AG04450 (cell line): ENCODE results near the gene GPBP1. TPM values are rescaled to one million over a fixed set of nuclear protein-coding genes. Genes with fewer than 3 reads are reported as not detected.
"Not testable (repeated sequence)": the region's sequence is repeated elsewhere in the genome, so short reads cannot be mapped to it uniquely, and the experiment has no call there.

Experiments
- CTCF ChIA-PET: fragments of 300-600, 350-600 bp; formaldehyde crosslinking; extraction: SDS; loops from one replicate; lab custom pipeline; 2022; ENCODE audit warnings: antibody characterized with exemption, inconsistent platforms; lab: Charles Lee
- POLR2A ChIA-PET: fragments of 350-600 bp; formaldehyde crosslinking; extraction: SDS; loops from one replicate; lab custom pipeline; 2021; ENCODE audit warnings: antibody characterized with exemption, inconsistent platforms; lab: Yijun Ruan, JAX
- DNase-seq: peaks from one replicate; pipeline ENCODE4 v3.0.0-alpha.2; 2011; ENCODE audit warnings: low read depth, low spot score
- H3K27ac ChIP-seq: one replicate; pipeline ENCODE4 v1.5.1; 2012; ENCODE audit warnings: low read depth, low read length, control low read depth
- H3K27me3 ChIP-seq: one replicate; pipeline ENCODE4 v1.6.0; 2012; ENCODE audit warnings: low read length; ENCODE audit not compliant: control insufficient read depth, insufficient read depth
- H3K4me3 ChIP-seq: 2 replicates; pipeline ENCODE4 v1.5.1; 2011; ENCODE audit warnings: mild to moderate bottlenecking, low read depth, low read length, control low read depth
- H3K9me3 ChIP-seq: 2 replicates; pipeline ENCODE4 v1.5.1; 2012; ENCODE audit warnings: low read length; ENCODE audit not compliant: control insufficient read depth, insufficient read depth
- polyA plus RNA-seq: library from polyadenylated mRNA; depleted of rRNA; stranded (reverse); fragments of >200 nt; gene quantifications from 2 replicates; pipeline ENCODE4 v1.2.3, GENCODE V29; 2011; rRNA removed
- small RNA-seq: library from RNA; depleted of rRNA; stranded (forward); fragments of <200 nt; gene quantifications from one replicate; pipeline ENCODE3, GENCODE V24; 2012; ENCODE audit warnings: low read depth; ENCODE audit not compliant: insufficient read length
- TF ChIP-seq, protein P1 (sequence below): IDR thresholded peaks from 2 replicates; pipeline ENCODE4 v1.5.1; 2011; ENCODE audit warnings: low read depth, low read length, control low read depth, inconsistent platforms

The GPBP1 gene
- polyA plus RNA-seq, 1 experiment: 67.7 TPM

- Histone ChIP-seq H3K4me3 (no peak overlapping the region), H3K27me3 (no peaks in the 10 kb centered on the region), H3K9me3 (peaks cover 15% of the 10 kb centered on the region; the same call in 1 of the 2 replicates), H3K27ac (no peak overlapping the region)
- CTCF ChIA-PET: no interaction called here
- DNase-seq: no peak
- POLR2A ChIA-PET: no interaction called here
- TF ChIP-seq, protein P1, sequence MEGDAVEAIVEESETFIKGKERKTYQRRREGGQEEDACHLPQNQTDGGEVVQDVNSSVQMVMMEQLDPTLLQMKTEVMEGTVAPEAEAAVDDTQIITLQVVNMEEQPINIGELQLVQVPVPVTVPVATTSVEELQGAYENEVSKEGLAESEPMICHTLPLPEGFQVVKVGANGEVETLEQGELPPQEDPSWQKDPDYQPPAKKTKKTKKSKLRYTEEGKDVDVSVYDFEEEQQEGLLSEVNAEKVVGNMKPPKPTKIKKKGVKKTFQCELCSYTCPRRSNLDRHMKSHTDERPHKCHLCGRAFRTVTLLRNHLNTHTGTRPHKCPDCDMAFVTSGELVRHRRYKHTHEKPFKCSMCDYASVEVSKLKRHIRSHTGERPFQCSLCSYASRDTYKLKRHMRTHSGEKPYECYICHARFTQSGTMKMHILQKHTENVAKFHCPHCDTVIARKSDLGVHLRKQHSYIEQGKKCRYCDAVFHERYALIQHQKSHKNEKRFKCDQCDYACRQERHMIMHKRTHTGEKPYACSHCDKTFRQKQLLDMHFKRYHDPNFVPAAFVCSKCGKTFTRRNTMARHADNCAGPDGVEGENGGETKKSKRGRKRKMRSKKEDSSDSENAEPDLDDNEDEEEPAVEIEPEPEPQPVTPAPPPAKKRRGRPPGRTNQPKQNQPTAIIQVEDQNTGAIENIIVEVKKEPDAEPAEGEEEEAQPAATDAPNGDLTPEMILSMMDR: no peak
These were observed 133.7 kb downstream of the GPBP1 start for GRCh38 chr5:57307516-57307915.

DNA sequence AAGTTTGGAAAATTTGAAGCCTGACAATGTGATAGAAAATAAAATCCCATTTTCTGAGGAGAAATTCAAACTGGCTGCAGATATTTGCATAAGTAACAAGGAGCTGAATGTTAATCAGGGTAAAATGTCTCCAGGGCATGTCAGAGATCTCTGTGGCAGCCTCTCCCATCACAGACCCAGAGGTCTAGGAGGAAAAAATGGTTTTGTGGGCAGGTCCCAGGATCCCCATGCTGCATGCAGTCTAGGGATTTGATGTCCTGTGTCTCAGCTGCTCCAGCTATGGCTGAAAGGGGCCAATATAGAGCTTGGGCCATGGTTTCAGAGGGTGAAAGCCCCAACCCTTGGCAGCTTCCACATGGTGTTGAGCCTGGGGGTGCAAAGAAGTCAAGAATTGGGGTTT lies 135.2 kb downstream of the GPBP1 start:
- H3K9me3 ChIP-seq: peaks cover 15% of the 10 kb centered on the region; the same call in 1 of the 2 replicates
- CTCF ChIA-PET, H3K27me3 ChIP-seq, DNase-seq, H3K4me3 ChIP-seq, H3K27ac ChIP-seq, POLR2A ChIA-PET: not testable (repeated sequence)

DNA sequence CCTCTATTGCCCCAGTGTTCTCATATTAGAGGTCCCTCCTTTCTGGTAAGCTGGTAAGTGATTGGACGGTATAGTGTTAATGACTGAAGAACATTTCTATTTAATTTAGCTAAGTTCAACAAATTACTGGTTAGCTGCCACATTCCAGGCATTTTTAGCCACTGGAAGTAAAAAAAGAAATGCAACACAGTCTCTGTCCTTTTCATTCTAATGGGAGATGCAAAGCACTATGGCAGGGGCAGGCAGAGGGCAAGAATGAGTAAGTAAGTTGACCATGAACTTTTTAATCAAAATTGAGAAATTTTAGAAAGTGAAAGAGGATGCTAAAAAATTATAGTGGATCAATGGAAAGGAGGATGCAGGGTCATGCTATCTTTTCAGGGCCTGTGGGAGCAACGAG lies 137.4 kb downstream of the GPBP1 start:
- no peak for DNase-seq
- POLR2A ChIA-PET: no interaction called here
- Histone ChIP-seq H3K4me3 (no peak overlapping the region), H3K27ac (no peak overlapping the region), H3K9me3 (peaks cover 14% of the 10 kb centered on the region; the same call in 1 of the 2 replicates), H3K27me3 (no peaks in the 10 kb centered on the region)
- TF ChIP-seq, protein P1: no peak
- CTCF ChIA-PET: no interaction called here

DNA sequence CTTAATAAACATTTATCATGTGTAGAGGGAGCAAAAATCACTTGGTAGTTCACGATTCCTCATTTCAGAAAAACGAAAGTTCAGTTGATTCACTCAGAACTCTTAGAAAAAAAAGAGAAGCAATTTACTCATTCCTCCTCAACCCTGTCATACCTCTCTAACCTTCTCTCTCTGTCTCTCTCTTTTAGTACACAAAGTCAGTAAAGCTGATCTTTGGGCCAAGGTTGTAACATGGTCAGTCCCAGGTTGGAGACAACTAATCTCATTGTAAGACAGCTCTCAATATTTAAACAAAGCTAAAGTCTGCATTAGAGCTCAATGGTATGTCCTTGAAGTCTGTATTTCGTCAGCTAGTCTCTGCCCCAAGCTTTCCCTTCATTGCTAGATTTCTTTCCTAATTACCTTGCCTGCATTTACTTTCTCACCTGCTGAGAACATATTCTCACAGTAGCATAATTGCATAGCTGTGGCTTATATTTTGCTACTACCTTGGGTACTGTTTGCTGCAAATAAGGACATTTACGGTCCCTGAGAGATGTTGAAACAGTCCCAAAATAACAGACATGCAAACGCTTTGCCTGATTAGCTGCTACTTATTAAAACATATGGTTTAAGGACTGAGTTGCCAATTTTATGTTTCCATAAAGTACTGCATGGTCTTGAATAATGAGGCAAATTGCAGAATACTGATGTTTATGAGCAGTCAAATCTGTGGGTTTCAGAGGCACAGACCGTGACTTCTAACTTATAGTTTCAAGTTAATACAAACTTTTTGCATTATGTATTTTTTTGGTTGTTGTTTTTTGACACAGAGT lies 138.3 kb downstream of the GPBP1 start:
- no peak for DNase-seq
- H3K9me3 ChIP-seq: peaks cover 12% of the 10 kb centered on the region; the same call in 1 of the 2 replicates
- CTCF ChIA-PET: interaction anchor here (1.1 kb wide), 1 partner anchor 467 kb away, joined by 5 read pairs; no protein-coding TSS in a partner anchor
- TF ChIP-seq, protein P1: no peak
- no peak overlapping the region for H3K27ac ChIP-seq
- POLR2A ChIA-PET: interaction anchor here (0.7 kb wide), 1 partner anchor 36 kb away, joined by 3 read pairs; no protein-coding TSS in a partner anchor
- H3K27me3 ChIP-seq: no peaks in the 10 kb centered on the region
- no peak overlapping the region for H3K4me3 ChIP-seq

DNA sequence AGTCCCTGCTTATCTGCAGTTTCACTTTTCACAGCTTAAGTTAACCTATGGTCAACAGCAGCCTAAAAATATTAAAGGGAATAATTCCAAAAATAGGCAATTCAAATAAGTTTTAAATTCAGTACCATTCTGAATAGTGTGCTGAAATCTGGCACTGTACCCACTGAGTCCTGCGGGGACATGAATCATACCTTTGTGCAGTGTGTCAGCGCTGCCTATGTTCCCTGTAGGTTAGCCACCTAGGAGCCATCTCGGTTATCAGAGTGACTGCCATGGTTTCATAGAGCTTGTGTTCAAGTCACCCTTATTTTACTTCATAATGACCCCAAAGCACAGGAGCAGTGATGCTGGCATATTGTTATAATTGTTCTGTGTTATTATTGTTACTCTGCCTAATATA lies 139.9 kb downstream of the GPBP1 start:
- POLR2A ChIA-PET: no interaction called here
- no peak overlapping the region for H3K4me3 ChIP-seq
- DNase-seq: no peak
- TF ChIP-seq, protein P1: no peak
- H3K27ac ChIP-seq: no peak overlapping the region
- CTCF ChIA-PET: interaction anchor here (0.6 kb wide), 1 partner anchor 59 kb away, joined by 4 read pairs; no protein-coding TSS in a partner anchor
- H3K9me3 ChIP-seq: peaks cover 12% of the 10 kb centered on the region; the same call in 1 of the 2 replicates
- no peaks in the 10 kb centered on the region for H3K27me3 ChIP-seq

Small RNA genes within 50 kb of the gene (small RNA-seq; reads per million reads assigned to genes)
- gene RF00019: not detected

Other genes starting within 250 kb of the GPBP1 start
- gene MIER3, start 221.9 kb upstream of the GPBP1 start, polyA plus RNA-seq: 14.0 and 19.4 TPM in 2 replicates